Large intestine (tissue), 3 donors: ENCODE data around the gene AKT3. TPM values are rescaled to one million over a fixed set of nuclear protein-coding genes. Genes with fewer than 3 reads are reported as not detected.
A peak's percentile ranks its signal among the peaks of the same experiment; 100 is the strongest.

Experiments used
- DNase-seq, 2 donors: peaks; one replicate each; pipeline versions ENCODE4 v3.0.0 to v3.0.0-alpha.2; 2013
- H3K27ac ChIP-seq: one replicate; pipeline ENCODE4 v1.5.1; 2013; ENCODE audit warnings: low read length
- H3K27me3 ChIP-seq: 2 replicates; pipeline ENCODE4 v1.6.1; 2013; ENCODE audit warnings: low read length; ENCODE audit not compliant: control insufficient read depth, insufficient read depth
- H3K36me3 ChIP-seq: 2 replicates; pipeline ENCODE4 v1.6.1; 2013; ENCODE audit warnings: low read length; ENCODE audit not compliant: control insufficient read depth, insufficient read depth
- H3K4me1 ChIP-seq: one replicate; pipeline ENCODE4 v1.6.1; 2013; ENCODE audit warnings: low read length; ENCODE audit not compliant: control insufficient read depth, insufficient read depth
- H3K4me3 ChIP-seq: one replicate; pipeline ENCODE4 v1.5.1; 2013; ENCODE audit warnings: low read length
- H3K9me3 ChIP-seq: one replicate; pipeline ENCODE4 v1.6.1; 2013; ENCODE audit warnings: mild to moderate bottlenecking, low read depth, low read length, moderate library complexity; ENCODE audit not compliant: control insufficient read depth
- WGBS: methylation state at CpG from one replicate; pipeline ENCODE4 v1.1.5; 2013; ENCODE audit warnings: low lambda C conversion rate; ENCODE audit not compliant: insufficient coverage; 5-methylcytosine and 5-hydroxymethylcytosine counted together
- polyA plus RNA-seq: library from polyadenylated mRNA; unstranded; fragments of 120-200 nt; gene quantifications from one replicate; pipeline ENCODE4 v1.2.1, GENCODE V29; 2013

The AKT3 gene
- polyA plus RNA-seq, 1 donor = 14.0 TPM

DNA sequence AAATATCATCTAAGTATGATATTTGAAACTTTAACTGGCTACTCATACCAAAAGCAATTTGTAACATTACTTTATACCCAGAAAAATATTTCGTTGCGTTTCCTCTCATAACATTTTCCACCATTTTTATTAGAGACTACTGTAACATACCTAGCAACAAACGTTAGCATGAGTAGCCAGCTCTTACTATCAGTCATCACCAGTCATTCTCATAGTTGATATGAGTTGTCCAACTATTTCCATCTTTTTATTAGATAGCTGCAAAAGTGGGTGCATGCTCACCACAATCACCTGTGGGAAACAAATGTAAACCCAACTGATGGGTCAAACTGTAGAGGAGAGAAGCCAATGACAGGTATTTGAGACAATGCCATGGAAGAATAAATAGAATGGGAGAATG, 114.6 kb downstream of the AKT3 start:
- Histone ChIP-seq H3K9me3 (peaks cover 3% of the 10 kb centered on the region), H3K4me3 (no peak overlapping the region), H3K27me3 (no peaks in the 10 kb centered on the region), H3K36me3 (no peaks in the 10 kb centered on the region), H3K27ac (no peak overlapping the region), H3K4me1 (no peaks in the 10 kb centered on the region)
- DNase-seq = no peak
- no CpG with 5 or more reads among the region's 3 CpGs for WGBS

DNA sequence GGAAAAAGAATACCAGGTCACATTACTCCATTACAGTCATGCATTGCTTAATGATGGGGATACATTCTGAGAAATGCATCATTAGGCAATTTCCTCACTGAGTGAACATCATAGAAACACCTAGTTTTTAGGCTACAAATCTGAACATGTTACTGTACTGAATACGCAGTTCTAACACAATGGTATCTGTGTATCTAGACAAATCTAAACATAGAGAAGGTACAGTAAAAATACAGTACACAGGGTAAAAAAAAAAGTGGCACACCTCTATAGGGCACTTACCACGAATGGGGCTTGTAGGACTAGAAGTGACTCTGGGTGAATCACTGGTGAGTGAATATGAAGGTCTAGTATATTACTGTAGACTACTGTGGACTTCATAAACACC, 115.7 kb downstream of the AKT3 start:
- Histone ChIP-seq H3K4me1 (no peaks in the 10 kb centered on the region), H3K4me3 (no peak overlapping the region), H3K27ac (no peak overlapping the region), H3K27me3 (no peaks in the 10 kb centered on the region), H3K36me3 (no peaks in the 10 kb centered on the region), H3K9me3 (peaks cover 6% of the 10 kb centered on the region)
- WGBS = no CpG with 5 or more reads among the region's 2 CpGs
- no peak for DNase-seq

GRCh38 chr1:243733670-243734307, 116.3 kb downstream of the AKT3 start:
- no peak overlapping the region for H3K4me3 ChIP-seq
- WGBS = 100% methylated on average over 1 of the region's 1 CpG
- H3K4me1 ChIP-seq = no peaks in the 10 kb centered on the region
- no peaks in the 10 kb centered on the region for H3K27me3 ChIP-seq
- peaks cover 6% of the 10 kb centered on the region for H3K9me3 ChIP-seq
- no peaks in the 10 kb centered on the region for H3K36me3 ChIP-seq
- DNase-seq = no peak
- H3K27ac ChIP-seq = no peak overlapping the region

GRCh38 chr1:243732637-243733036, 117.4 kb downstream of the AKT3 start:
- Histone ChIP-seq H3K27ac (no peak overlapping the region), H3K9me3 (peaks cover 6% of the 10 kb centered on the region), H3K4me1 (no peaks in the 10 kb centered on the region), H3K4me3 (no peak overlapping the region), H3K27me3 (no peaks in the 10 kb centered on the region), H3K36me3 (no peaks in the 10 kb centered on the region)
- DNase-seq = no peak

DNA sequence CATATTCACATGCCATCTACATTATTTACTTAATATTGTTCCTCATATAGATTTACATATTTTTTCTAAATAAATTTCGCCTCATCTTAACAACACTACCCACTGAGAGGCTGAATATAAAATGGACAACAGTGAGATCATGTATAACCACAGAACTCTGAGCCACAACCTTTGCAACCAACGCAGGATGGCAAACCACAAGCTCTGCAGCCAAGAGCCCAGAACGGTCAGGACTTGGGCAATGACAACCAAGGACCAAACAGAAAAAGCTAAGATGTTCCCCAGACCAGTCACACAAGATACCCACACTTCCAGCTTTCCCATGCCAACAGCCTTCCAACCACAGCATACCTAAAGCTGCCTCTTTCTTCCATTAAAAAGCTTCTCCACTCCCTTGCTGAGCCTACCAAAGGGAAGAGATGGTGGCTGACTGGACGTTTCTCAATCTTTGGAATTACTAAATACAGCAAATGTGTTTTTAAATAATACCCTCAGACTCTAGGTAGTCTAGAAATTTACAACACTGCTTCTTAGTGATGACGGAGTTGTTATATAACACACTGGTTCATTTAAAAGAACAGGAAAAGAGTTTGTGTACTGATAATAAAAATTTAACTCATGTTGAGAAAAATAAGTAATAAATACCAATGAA, 117.9 kb downstream of the AKT3 start:
- DNase-seq = no peak
- no peaks in the 10 kb centered on the region for H3K36me3 ChIP-seq
- 40% methylated on average over 1 of the region's 5 CpGs for WGBS
- peaks cover 6% of the 10 kb centered on the region for H3K9me3 ChIP-seq
- no peaks in the 10 kb centered on the region for H3K4me1 ChIP-seq
- no peaks in the 10 kb centered on the region for H3K27me3 ChIP-seq
- no peak overlapping the region for H3K4me3 ChIP-seq
- no peak overlapping the region for H3K27ac ChIP-seq

- 63% methylated on average over 1 of the region's 3 CpGs for WGBS
- no peaks in the 10 kb centered on the region for H3K27me3 ChIP-seq
- H3K9me3 ChIP-seq = peaks cover 6% of the 10 kb centered on the region
- DNase-seq = peak; percentile 6
- no peaks in the 10 kb centered on the region for H3K36me3 ChIP-seq
- H3K4me1 ChIP-seq = no peaks in the 10 kb centered on the region
- H3K27ac ChIP-seq = no peak overlapping the region
- no peak overlapping the region for H3K4me3 ChIP-seq
Observed at GRCh38 chr1:243731301-243731891, 118.6 kb downstream of the AKT3 start.

DNA sequence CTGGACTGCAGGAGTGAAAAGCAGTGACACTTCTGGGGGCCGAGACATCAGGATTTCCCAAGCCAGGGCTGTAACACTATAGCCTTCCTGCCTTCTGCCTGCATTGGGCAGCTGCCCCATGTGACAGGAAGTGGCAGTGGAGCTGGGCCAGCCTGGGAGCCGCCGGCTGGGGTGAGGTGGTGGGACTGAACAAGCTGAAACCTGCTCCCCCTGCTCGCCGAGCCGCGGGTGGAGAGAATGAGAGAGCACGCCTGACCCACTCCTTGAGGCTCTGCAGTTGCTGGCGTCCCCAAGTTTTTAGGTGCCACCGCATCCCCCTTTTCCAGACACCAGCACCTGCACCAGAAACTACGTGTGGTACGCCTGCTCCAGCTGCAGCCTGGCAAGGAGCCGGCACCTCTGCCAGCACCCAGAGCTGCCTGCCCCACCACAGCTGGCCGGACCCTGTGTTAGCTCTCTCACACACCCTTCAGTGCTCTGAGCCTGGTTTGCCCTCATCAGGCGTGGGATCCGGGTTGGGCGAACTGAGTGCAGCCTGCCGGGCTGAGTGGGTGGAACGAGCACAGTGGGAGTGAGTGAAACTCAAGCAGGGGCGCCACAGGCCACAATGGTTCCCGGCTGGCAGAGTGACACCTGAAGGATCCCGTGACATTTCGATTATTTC, 119.4 kb downstream of the AKT3 start:
- H3K9me3 ChIP-seq = peaks cover 6% of the 10 kb centered on the region
- no peak overlapping the region for H3K27ac ChIP-seq
- no peaks in the 10 kb centered on the region for H3K4me1 ChIP-seq
- no peaks in the 10 kb centered on the region for H3K36me3 ChIP-seq
- DNase-seq = no peak
- no peak overlapping the region for H3K4me3 ChIP-seq
- WGBS = no CpG with 5 or more reads among the region's 23 CpGs
- no peaks in the 10 kb centered on the region for H3K27me3 ChIP-seq

- H3K27ac ChIP-seq = no peak overlapping the region
- H3K27me3 ChIP-seq = no peaks in the 10 kb centered on the region
- WGBS = no CpG with 5 or more reads among the region's 3 CpGs
Observed at GRCh38 chr1:243729956-243730355, 120.1 kb downstream of the AKT3 start.

DNA sequence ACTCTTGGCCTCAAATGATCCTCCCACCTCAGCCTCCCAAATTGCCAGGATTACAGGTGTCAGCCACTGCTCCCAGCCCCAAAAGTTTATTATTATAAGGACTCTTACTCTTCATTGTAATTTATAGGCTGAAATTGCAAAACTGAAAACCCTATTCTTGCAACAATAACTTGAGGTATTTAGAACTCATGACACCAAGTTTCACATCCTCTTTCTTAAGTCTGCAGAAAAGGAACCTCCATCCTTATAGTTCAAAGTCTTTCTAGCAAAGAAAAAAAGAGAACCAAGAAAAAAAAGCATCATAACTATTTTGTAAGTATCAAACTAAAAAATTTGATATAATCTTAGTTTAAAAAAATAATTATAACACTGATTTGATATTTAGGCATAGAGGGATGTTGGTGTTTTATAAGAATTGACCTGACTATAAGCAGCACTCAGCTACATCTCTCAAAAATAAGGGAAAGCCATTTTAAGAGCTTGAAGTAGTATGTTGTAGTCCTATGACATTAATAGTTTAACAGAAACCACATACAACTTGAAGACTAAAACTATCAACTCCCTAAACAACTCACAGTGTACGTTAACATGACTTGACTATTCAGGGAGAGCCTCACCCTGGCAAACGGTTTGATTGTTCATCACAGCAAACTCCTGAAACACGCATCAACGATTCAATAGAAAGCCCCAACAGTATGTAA, 122.4 kb downstream of the AKT3 start:
- WGBS = no CpG with 5 or more reads among the region's 4 CpGs
- H3K9me3 ChIP-seq = peaks cover 6% of the 10 kb centered on the region
- H3K27ac ChIP-seq = no peak overlapping the region
- no peak overlapping the region for H3K4me3 ChIP-seq
- H3K4me1 ChIP-seq = no peaks in the 10 kb centered on the region
- no peak for DNase-seq
- H3K27me3 ChIP-seq = no peaks in the 10 kb centered on the region
- no peaks in the 10 kb centered on the region for H3K36me3 ChIP-seq

More at GRCh38 chr1:243729956-243730355, 120.1 kb downstream of the AKT3 start:
- Histone ChIP-seq H3K9me3 (peaks cover 6% of the 10 kb centered on the region), H3K36me3 (no peaks in the 10 kb centered on the region), H3K4me1 (no peaks in the 10 kb centered on the region), H3K4me3 (no peak overlapping the region)
- no peak for DNase-seq

- no peaks in the 10 kb centered on the region for H3K4me1 ChIP-seq
- H3K4me3 ChIP-seq = no peak overlapping the region
- WGBS = no CpG with 5 or more reads among the region's 2 CpGs
- no peak for DNase-seq
- peaks cover 6% of the 10 kb centered on the region for H3K9me3 ChIP-seq
- no peak overlapping the region for H3K27ac ChIP-seq
- H3K27me3 ChIP-seq = no peaks in the 10 kb centered on the region
- no peaks in the 10 kb centered on the region for H3K36me3 ChIP-seq
Observed at GRCh38 chr1:243726806-243727502, 123.1 kb downstream of the AKT3 start.
